ENCODE measurements around the gene KCTD5. TPM values are rescaled to one million over a fixed set of nuclear protein-coding genes. Genes with fewer than 3 reads are reported as not detected.
"Not testable (repeated sequence)": the region's sequence is repeated elsewhere in the genome, so short reads cannot be mapped to it uniquely, and the experiment has no call there.

Gene KCTD5
- polyA plus RNA-seq, 4 donors = 23.4 to 26.4 (median 24.9) TPM

- no peak for DNase-seq (ENCODE audit: low read depth in 4 of 4, low spot score in 3 of 4)
Measured at GRCh38 chr16:2720064-2720457, 37.7 kb downstream of the KCTD5 start, which contains the start of gene PRSS27. Gene PRSS27 (minus strand): TSS chr16:2720224. CDS start chr16:2720160, 64 bp downstream.

GRCh38 chr16:2720719-2721633 lies 38.7 kb downstream of the KCTD5 start:
- peak; percentile 56 to 62 (median 58) for DNase-seq (ENCODE audit: low read depth in 4 of 4, low spot score in 3 of 4)

- not testable (repeated sequence) for DNase-seq (ENCODE audit: low read depth in 4 of 4, low spot score in 3 of 4)
Measured at GRCh38 chr16:2721634-2722173, 39.4 kb downstream of the KCTD5 start.

DNA sequence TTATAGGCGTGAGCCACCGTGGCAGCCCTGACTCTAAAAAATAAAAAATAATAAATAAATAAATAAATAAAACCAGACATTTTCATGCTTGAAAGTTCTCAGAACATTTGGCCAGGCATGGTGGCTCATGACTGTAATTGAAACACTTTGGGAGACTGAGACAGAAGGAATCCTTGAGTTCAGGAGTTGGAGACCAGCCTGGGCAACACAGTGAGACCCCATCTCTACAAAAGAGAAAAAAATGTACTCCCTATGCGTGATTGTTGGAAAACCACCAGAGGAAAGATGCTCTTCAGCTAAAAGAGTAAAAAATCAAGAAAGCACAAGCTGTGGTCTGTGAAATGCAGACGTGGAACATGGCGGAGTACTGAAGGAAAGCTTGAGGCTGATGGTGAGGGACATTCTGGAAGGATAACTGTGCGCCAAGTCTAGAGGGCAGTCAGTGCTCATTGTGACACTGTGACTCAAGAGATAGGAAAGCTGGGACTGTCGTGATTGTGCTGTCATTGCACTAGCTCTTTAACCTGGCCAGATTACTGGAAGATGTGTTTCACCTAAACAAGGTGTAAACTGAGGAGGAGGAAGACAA lies 41.9 kb downstream of the KCTD5 start:
- DNase-seq (ENCODE audit: low read depth in 4 of 4, low spot score in 3 of 4) = no peak

- no peak for DNase-seq (ENCODE audit: low read depth in 4 of 4, low spot score in 3 of 4)
Measured at GRCh38 chr16:2724816-2725348, 42.6 kb downstream of the KCTD5 start.

GRCh38 chr16:2726923-2727322 lies 44.6 kb downstream of the KCTD5 start:
- DNase-seq (ENCODE audit: low read depth in 4 of 4, low spot score in 3 of 4) = no peak

DNA sequence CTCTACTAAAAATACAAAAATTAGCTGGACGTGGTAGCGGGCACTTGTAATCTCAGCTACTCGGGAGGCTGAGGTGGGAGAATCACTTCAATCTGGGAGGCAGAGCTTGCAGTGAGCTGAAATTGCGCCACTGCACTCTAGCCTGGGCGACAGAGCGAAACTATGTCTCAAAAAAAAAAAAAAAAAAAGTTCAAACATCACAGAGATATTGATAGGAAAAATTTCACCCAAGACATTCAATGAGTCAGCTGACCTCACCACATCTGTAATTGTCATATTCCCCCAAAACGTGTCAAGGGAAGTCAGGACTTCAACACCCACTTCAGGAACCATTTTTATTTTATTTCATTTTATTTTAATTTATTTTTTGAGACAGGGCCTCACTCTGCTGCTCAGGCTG lies 45.7 kb downstream of the KCTD5 start:
- no peak for DNase-seq (ENCODE audit: low read depth in 4 of 4, low spot score in 3 of 4)

- no peak for DNase-seq (ENCODE audit: low read depth in 4 of 4, low spot score in 3 of 4)
Measured at GRCh38 chr16:2734844-2735515, 52.7 kb downstream of the KCTD5 start.

GRCh38 chr16:2736476-2737237 lies 54.3 kb downstream of the KCTD5 start:
- no peak for DNase-seq (ENCODE audit: low read depth in 4 of 4, low spot score in 3 of 4)

DNA sequence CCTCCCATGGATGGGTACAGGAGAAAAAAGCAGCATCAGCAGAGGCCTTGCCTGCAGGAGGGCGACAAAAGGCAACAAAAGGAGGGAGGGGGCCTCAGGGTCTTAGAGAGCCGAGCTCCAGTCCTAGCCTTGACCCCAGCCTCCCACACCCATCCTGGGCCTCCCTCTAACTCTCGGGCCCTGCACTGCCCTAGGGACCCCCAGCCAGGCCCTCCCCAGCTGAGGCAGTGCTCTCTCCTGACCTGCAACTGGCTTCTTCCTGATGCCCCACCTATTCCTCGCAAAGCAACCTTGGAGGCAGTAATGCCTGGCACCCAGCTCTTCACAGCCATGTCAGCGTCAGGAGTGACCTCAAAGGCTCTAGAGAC lies 54.9 kb downstream of the KCTD5 start:
- no peak for DNase-seq (ENCODE audit: low read depth in 4 of 4, low spot score in 3 of 4)

GRCh38 chr16:2737895-2738418 lies 55.6 kb downstream of the KCTD5 start:
- DNase-seq (ENCODE audit: low read depth in 4 of 4, low spot score in 3 of 4) = no peak

- DNase-seq (ENCODE audit: low read depth in 4 of 4, low spot score in 3 of 4) = no peak
Measured at GRCh38 chr16:2738615-2739014, 56.3 kb downstream of the KCTD5 start.

GRCh38 chr16:2739625-2740430 lies 57.5 kb downstream of the KCTD5 start:
- no peak for DNase-seq (ENCODE audit: low read depth in 4 of 4, low spot score in 3 of 4)

DNA sequence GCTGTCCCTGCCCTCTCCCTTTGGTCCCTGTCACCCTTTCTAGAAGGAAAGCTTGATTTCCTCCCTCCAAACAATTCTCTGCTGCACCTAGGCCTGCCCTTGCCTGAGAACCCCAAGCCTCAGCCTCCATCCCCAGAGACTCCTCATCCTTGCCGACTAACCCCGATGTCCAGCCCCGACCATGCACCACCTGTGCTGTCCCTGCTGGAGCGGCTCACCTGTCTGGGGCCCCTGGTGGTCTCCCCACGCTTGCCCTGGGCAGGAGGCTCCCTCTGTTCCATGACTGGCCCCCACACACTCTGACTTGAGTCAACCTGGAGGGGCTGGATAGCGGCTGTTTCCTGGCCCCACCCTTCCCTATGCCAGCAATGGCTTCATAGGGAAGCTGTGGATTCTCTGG lies 58.2 kb downstream of the KCTD5 start:
- DNase-seq (ENCODE audit: low read depth in 4 of 4, low spot score in 3 of 4) = no peak

DNA sequence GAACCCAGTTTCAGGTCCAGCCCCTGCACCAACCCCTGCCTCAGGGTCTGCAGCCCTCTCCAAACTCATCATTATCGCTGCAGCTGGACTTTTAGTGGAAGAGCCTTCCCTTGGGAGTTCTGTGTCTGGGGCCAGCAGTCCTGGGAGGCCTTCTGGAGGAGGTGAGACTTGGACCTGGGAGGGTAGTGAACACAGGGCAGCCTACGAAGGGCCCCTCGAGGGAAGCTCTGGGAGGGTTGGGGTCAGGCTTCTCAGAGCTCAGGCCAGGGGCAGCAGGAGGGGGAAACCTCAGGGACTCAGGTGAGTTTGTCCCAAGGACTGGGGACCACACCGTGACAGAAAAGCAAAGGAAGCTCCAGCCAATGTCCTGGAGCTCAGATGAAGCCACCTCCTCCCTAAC lies 58.8 kb downstream of the KCTD5 start:
- DNase-seq (ENCODE audit: low read depth in 4 of 4, low spot score in 3 of 4) = no peak

GRCh38 chr16:2742323-2743006 lies 60.1 kb downstream of the KCTD5 start:
- no peak for DNase-seq (ENCODE audit: low read depth in 4 of 4, low spot score in 3 of 4)

DNA sequence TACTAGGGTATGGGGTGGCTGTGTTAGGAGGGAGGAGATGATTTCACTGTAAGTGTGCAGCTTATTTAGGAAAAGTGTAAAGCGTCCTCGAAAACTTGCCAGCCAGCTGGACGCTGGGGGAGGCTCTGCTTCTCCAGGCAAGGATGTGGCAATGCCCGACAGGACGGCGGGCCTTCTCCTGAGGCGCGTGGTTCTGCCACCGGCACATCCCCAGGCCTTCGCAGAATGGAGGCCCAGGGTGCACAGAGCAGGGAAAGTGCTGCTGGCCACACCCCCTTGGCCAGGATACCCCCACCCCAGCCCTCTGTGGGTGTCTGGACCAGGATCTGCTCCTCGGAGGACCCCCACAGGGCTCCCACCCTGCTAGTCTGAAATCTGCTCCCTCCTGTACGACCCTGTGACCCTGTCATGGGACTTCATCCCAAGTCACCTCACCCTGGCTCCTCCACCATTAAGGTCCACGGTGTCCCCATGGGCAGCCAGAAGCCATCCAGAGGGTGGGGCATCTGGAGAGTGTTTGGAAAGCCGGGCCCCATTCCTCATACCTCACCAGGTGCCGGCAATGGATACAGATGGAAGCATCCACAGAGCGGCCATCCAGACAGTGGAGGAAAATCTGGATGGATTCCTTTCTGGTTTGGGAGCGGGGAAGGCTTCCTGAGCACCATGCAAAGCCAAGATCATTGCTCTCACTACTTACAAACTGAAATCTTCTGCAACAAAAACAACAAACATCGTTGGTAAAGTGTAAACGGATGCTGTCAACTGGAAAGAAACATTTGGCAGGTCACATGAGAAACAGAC lies 60.9 kb downstream of the KCTD5 start:
- DNase-seq (ENCODE audit: low read depth in 4 of 4, low spot score in 3 of 4) = no peak

DNA sequence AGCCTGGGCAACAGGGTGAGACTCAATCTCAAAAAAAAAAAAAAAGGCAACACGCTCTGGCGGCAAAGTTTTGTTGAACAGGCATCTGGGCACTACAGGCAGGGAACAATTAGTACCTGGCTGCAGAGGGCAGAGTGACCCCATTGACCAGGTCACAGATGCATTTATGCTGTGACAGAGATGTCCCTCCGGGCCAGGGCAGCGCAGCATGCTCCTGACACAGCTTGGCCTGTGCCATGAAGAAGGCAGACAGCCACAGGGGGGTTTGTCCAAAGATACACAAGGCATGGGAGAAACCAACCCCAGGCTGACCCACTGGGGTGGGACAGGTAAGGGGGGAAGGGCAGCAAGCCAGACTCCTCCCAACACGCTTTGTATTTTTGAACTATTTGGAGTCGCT lies 62.4 kb downstream of the KCTD5 start:
- DNase-seq (ENCODE audit: low read depth in 4 of 4, low spot score in 3 of 4) = no peak

Measured in right renal pelvis (tissue), 4 donors.